BLaER1 (cell line): ENCODE results near the gene S100A7A.
"Not testable (repeated sequence)": the region's sequence is repeated elsewhere in the genome, so short reads cannot be mapped to it uniquely, and the experiment has no call there.

ENCODE experiments used
- H3K27ac ChIP-seq: shearing (Covaris generic); formaldehyde crosslinking; 2 replicates; pipeline ENCODE4 v1.8.1; 2022
- H3K27me3 ChIP-seq: shearing (Covaris generic); formaldehyde crosslinking; 2 replicates; pipeline ENCODE4 v1.8.1; 2022
- H3K36me3 ChIP-seq: shearing (Covaris generic); formaldehyde crosslinking; 2 replicates; pipeline ENCODE4 v1.8.1; 2022
- H3K4me1 ChIP-seq: shearing (Covaris generic); formaldehyde crosslinking; 2 replicates; pipeline ENCODE4 v1.8.1; 2022
- H3K4me2 ChIP-seq: shearing (Covaris generic); formaldehyde crosslinking; 2 replicates; pipeline ENCODE4 v1.8.1; 2022
- H3K4me3 ChIP-seq: shearing (Covaris generic); formaldehyde crosslinking; 2 replicates; pipeline ENCODE4 v1.8.1; 2022
- H3K9ac ChIP-seq: shearing (Covaris generic); formaldehyde crosslinking; 2 replicates; pipeline ENCODE4 v1.8.1; 2022
- H3K9me3 ChIP-seq: shearing (Covaris generic); formaldehyde crosslinking; 2 replicates; pipeline ENCODE4 v1.8.1; 2022
- H4K20me1 ChIP-seq: shearing (Covaris generic); formaldehyde crosslinking; 2 replicates; pipeline ENCODE4 v1.8.1; 2022
- Cebpa-rat ChIP-seq: shearing (Covaris generic); IDR thresholded peaks from 2 replicates; pipeline ENCODE4 v1.8.1; 2022

S100A7A gene

DNA sequence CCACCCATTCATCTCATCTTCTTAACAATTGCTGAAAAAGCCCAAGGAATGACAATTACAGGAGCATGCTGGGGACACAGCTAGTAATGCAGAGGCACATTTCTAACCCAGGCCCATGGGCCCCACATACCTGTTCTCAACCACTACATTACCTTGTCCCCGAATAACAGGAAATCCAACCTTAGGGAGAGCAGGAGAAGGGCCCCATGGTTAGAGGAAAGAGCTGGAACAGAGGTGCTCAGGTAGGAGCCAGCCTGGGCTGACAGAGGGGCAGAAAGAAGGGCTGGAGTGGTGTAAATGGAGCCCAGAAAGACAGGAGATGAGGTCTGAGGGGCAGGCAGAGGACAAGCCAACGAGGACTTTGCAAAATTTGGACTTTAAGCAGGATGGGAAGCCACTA lies 14.1 kb upstream of the S100A7A start:
- TF ChIP-seq Cebpa-rat: no peak
- Histone ChIP-seq H3K9me3 (no peaks in the 10 kb centered on the region), H3K4me1 (peaks cover 8% of the 10 kb centered on the region), H3K9ac (no peak overlapping the region), H3K27ac (no peak overlapping the region), H3K4me3 (no peak overlapping the region), H4K20me1 (no peaks in the 10 kb centered on the region), H3K4me2 (no peak overlapping the region), H3K27me3 (no peaks in the 10 kb centered on the region), H3K36me3 (no peaks in the 10 kb centered on the region)

DNA sequence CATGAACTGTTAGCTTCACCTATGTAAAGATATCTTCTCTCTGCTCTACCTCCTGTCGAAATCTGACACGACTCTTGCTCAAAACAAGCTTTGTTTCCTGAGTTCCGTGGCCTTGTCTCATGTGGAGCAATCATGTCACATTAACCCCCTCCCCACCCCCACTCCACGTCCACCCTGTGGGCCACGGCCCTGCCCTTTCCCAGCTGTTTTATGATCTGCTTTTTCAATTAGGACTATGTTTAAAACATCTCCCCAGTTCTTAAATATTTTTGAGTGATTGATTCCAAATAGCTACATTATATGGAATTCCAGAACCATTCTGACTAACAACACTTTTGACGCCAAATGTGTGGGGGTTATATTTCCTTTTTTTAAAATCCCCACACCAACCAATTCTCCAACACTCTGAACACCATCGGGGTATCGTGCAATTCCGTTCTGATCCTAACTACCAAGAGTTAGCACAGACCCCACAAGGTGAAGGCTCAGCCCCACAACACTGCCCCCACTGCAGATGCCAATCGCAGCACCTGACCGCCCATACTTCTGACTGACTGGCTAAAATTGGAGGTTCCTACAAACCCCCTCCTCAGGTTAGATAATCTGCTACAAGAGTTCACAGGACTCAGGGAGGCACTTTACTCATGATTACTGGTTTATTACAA lies 12.8 kb upstream of the S100A7A start:
- Histone ChIP-seq H4K20me1 (no peaks in the 10 kb centered on the region), H3K4me1 (no peaks in the 10 kb centered on the region), H3K4me3 (no peak overlapping the region), H3K9me3 (no peaks in the 10 kb centered on the region), H3K27me3 (no peaks in the 10 kb centered on the region), H3K36me3 (no peaks in the 10 kb centered on the region), H3K9ac (no peak overlapping the region), H3K4me2 (no peak overlapping the region), H3K27ac (no peak overlapping the region)
- TF ChIP-seq Cebpa-rat: no peak

DNA sequence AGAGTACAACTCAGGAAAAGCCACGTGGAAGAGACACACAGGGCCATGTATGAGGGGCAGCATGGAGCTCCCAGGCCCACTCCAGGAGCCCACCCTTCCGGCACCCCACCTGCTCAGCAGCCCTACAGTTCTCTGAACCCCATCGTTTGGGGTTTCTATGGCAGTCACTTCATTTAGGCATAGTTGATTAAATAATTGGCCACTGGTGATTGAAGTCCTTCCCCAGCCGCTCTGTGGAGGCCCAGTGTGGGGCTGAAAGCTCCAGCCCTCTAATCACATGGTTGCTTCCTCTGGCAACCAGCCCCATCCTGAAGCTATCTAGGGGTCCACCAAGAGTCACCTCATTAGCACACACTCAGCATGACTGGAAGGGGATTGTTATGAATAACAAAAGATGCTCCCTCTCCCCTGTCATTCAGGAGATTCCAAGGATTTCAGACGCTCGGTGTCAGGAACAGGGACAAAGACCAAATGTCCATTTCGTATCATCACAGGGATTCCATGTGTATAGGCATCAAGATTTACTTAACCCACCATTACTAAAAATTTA lies 12.2 kb upstream of the S100A7A start:
- H4K20me1 ChIP-seq: no peaks in the 10 kb centered on the region
- H3K36me3 ChIP-seq: no peaks in the 10 kb centered on the region
- H3K4me1 ChIP-seq: no peaks in the 10 kb centered on the region
- H3K27ac ChIP-seq: no peak overlapping the region
- H3K9ac ChIP-seq: no peak overlapping the region
- no peak overlapping the region for H3K4me3 ChIP-seq
- no peaks in the 10 kb centered on the region for H3K9me3 ChIP-seq
- no peak overlapping the region for H3K4me2 ChIP-seq
- no peak for TF ChIP-seq Cebpa-rat
- H3K27me3 ChIP-seq: no peaks in the 10 kb centered on the region

DNA sequence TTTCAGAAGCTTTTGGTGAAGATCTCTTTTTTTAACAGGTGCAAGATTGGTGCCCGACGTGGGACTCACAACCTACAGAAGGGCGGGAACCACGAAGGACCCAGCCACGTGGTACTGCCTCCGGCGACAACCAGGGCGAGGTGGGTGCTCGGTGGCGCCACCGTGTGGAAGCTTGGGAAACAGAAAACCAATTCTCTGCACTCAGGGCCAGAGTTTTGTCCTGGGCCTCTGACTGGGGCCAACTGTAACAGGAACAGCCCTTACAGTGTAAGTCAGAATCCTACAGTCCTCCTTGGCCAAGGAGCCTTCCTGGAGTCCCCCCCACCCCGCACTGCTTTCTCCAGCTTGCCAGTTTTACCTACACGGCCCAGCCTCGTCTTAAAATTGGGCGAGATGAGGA lies 11.6 kb upstream of the S100A7A start:
- Histone ChIP-seq H3K36me3 (no peaks in the 10 kb centered on the region), H3K4me2 (no peak overlapping the region), H3K4me3 (no peak overlapping the region), H4K20me1 (no peaks in the 10 kb centered on the region), H3K27me3 (no peaks in the 10 kb centered on the region), H3K9me3 (no peaks in the 10 kb centered on the region), H3K4me1 (no peaks in the 10 kb centered on the region), H3K9ac (no peak overlapping the region), H3K27ac (no peak overlapping the region)
- TF ChIP-seq Cebpa-rat: no peak

DNA sequence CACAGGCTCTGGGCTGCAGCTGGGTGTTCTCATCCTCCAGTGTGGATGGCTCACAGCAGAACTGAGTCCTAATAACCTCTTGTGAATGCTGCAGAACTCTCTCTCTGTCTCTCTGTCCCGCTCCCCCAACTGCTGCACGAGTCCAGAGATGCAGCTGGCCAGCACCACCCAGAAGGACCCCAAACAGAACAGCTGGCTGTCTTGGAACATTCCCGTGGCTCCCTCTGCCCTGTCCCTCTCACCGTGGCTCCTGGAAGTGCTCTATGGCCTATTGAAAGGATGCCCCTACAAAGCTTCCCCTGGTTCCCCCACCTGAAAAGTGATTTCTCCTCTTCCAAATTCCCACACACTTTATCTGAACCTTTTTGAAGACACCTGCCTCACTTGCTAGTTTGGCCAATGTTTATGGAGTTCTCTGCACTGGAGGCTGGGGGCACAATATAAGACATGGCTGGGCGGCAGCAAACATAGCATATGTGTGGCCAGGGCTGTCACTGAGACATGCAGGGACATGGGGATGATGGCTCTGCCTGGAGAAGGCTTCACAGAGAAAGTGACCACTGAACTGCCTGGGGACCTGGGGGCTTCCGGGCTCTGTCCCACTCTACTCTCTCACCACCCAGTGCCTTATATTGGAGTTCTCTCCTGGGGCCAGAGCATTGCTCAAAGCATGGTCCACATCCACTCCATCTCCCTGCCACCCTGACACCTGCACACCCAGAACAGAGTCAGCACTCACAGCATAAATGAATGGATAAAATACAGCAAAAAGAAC lies 10.3 kb upstream of the S100A7A start:
- not testable (repeated sequence) for H3K4me2 ChIP-seq, H3K9ac ChIP-seq, H3K4me3 ChIP-seq, H3K4me1 ChIP-seq, H3K27ac ChIP-seq, H3K36me3 ChIP-seq, H3K27me3 ChIP-seq, H4K20me1 ChIP-seq, H3K9me3 ChIP-seq

DNA sequence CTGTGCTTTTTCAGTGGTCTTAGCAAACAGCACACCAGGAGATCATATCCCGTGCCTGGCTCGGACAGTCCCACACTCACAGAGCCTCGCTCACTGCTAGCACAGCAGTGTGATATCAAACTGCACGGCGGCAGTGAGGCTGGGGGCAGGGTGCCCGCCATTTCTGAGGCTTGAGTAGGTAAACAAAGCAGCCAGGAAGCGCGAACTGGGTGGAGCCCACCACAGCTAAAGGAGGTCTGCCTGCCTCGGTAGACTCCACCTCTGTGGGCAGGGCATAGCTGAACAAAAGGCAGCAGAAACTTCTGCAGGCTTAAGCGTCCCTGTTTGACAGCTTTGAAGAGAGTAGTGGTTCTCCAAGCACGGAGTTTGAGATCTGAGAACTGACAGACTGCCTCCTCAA lies 9.0 kb upstream of the S100A7A start:
- not testable (repeated sequence) for H3K27ac ChIP-seq, H3K27me3 ChIP-seq, H3K4me1 ChIP-seq, H4K20me1 ChIP-seq, H3K4me3 ChIP-seq, H3K4me2 ChIP-seq, H3K9ac ChIP-seq, H3K36me3 ChIP-seq, H3K9me3 ChIP-seq

DNA sequence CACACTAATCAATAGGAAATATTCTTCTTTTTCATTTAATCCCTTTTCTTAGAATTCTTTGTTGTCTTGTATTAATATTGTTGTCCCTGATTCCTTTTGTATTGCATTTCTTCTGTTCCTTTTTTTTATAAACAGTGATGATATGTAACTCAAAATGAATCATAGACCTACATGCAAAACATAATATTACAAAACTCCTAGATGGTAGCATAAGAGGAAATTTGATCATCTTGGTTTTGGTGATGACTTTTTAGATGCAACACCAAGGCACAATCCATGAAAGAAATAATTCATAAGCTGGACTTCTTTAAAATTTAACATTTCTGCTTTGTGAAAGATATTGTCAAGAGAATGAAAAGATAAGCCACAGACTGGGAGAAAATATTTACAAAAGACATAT lies 2.4 kb upstream of the S100A7A start:
- not testable (repeated sequence) for H3K4me1 ChIP-seq, H3K4me3 ChIP-seq, H3K27me3 ChIP-seq, H3K9ac ChIP-seq, H3K9me3 ChIP-seq, H3K36me3 ChIP-seq, H3K27ac ChIP-seq, H3K4me2 ChIP-seq, H4K20me1 ChIP-seq

DNA sequence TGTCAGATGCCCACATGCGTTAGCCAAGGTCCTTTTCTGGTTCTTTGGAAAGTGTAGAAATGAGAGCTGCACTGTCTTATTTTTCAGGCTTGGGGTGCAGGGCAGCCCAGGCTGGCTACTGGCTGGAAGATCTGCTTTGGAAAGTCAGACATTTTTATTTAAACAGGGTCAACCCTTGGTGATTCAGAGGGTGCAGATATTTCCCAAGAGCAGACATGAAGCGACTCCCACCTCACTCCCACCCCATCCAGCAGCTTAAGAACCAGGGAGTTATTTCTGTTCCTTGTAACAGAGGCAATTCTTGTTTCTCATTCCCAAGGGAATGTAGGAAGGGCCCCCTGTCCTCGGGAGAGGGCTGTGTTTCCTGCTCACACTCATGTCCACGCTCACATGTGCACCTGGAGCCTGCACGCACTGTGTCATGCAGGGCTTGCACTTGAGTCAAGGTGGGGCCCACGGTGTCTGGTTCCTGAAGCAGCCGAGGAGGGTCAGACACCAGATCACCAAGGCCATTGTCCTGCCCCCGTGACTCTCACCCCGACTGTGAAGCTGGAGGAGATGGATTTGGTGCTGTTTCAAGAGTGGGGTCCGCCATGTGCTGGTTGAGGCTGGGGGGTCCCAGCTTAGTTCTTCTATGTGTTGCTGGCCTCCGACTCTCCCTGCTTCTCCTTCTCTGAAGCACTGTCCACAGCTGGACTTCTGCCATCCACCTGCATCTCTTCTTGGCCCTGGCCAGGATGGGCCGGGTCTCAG lies 992 bp downstream of the S100A7A start:
- H3K4me3 ChIP-seq: no peak overlapping the region
- no peaks in the 10 kb centered on the region for H3K9me3 ChIP-seq
- H3K27me3 ChIP-seq: no peaks in the 10 kb centered on the region
- H3K4me1 ChIP-seq: no peaks in the 10 kb centered on the region; the same call in 1 of the 2 replicates
- H3K27ac ChIP-seq: no peak overlapping the region
- no peak for TF ChIP-seq Cebpa-rat
- H3K9ac ChIP-seq: no peak overlapping the region
- no peaks in the 10 kb centered on the region for H3K36me3 ChIP-seq
- peaks cover 12% of the 10 kb centered on the region; the same call in 1 of the 2 replicates for H4K20me1 ChIP-seq
- H3K4me2 ChIP-seq: no peak overlapping the region

DNA sequence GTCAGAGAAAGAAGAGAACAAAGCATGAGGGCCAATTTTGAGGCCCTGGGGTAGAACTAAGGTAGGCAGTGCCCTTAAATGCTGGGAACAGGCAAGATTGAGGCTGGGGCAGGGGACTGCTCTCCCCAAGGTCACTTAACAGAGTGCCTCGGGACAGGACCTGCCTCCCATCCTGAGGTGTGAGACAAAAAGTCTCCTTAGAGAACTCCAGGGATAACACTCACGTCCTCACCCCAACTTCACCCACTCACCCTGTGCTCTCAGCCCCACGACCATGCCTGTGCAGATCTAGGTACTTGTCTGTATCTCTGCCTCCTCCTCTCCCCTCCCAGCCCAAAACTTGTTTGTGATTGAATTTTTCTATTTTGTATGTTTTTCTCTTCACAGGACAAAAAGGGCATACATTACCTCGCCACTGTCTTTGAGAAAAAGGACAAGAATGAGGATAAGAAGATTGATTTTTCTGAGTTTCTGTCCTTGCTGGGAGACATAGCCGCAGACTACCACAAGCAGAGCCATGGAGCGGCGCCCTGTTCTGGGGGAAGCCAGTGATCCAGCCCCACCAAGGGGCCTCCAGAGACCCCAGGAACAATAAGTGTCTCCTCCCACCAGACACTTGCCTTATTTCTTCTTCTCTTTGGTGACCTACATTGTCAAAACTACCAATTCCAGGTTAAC lies 2.6 kb downstream of the S100A7A start:
- H3K36me3 ChIP-seq, H3K9me3 ChIP-seq, H3K4me3 ChIP-seq, H3K4me1 ChIP-seq, H3K4me2 ChIP-seq, H3K27me3 ChIP-seq, H3K27ac ChIP-seq, H3K9ac ChIP-seq: not testable (repeated sequence)
- H4K20me1 ChIP-seq: peaks cover 12% of the 10 kb centered on the region; the same call in 1 of the 2 replicates

DNA sequence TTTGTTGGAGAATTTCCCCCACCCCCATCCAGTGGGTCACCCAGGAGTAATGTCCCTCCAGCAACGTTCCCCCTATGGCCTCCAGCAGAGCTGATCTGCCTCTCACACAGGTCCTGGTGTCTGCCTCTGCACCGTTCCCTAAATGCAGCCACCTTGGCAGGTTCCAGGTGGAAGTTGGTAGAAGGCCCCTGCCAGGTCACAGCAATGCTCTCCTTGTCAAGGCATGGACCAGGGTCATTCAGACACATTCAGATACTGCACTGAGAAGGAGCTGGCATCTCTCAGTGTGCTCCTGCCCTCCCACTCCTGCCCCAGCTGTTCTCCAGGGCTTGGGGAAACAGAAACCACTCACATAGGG lies 3.1 kb downstream of the S100A7A start:
- H3K9me3 ChIP-seq, H3K27ac ChIP-seq, H3K9ac ChIP-seq, H3K4me2 ChIP-seq, H3K4me3 ChIP-seq, H3K4me1 ChIP-seq, H3K27me3 ChIP-seq, H3K36me3 ChIP-seq: not testable (repeated sequence)
- peaks cover 12% of the 10 kb centered on the region; the same call in 1 of the 2 replicates for H4K20me1 ChIP-seq
